ENCODE results near the gene MRPS27.

Gene MRPS27

DNA sequence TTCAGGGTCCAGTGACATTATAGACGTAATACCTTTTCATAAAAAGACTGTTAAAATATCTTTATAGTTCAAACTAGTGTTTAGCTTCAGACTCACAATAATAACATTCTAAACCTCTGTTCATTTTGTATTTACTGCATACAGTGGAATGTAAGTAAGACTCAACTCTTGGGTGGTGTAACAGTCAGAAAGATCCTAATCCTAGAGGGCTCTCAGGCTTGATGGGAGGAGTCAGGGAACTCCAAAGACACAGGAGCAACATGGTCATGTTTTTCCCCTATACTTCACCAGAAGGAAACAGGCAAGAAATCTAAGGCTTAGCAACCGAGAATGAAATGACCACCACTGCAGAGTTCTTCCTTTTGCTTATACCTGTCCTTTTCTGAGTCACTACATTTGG, 82.6 kb downstream of the MRPS27 start:
- TF ChIP-seq TAF1 (IDR thresholded peaks at IDR 0.05; ENCODE audit: low read depth), result no peak
- no peak for TF ChIP-seq YY1 (IDR thresholded peaks at IDR 0.05; ENCODE audit: low read depth)
- no peak for TF ChIP-seq RAD21 (IDR thresholded peaks at IDR 0.05; ENCODE audit: low read depth)
- no peak for TF ChIP-seq CREB1 (IDR thresholded peaks at IDR 0.05; ENCODE audit: low read depth)
- no peak for TF ChIP-seq TCF12 (IDR thresholded peaks at IDR 0.05; ENCODE audit: low read depth)
- TF ChIP-seq NFIC (IDR thresholded peaks at IDR 0.05), result no peak
- TF ChIP-seq ZBTB7A (IDR thresholded peaks at IDR 0.05; ENCODE audit: low read depth), result no peak
- TF ChIP-seq MAX (IDR thresholded peaks at IDR 0.05), result no peak
- TF ChIP-seq TEAD4 (IDR thresholded peaks at IDR 0.05), result no peak
- TF ChIP-seq FOXM1 (IDR thresholded peaks at IDR 0.05; ENCODE audit: borderline replicate concordance, low read depth), result no peak
- TF ChIP-seq CEBPB (IDR thresholded peaks at IDR 0.05), result no peak

- TF ChIP-seq, protein P1, sequence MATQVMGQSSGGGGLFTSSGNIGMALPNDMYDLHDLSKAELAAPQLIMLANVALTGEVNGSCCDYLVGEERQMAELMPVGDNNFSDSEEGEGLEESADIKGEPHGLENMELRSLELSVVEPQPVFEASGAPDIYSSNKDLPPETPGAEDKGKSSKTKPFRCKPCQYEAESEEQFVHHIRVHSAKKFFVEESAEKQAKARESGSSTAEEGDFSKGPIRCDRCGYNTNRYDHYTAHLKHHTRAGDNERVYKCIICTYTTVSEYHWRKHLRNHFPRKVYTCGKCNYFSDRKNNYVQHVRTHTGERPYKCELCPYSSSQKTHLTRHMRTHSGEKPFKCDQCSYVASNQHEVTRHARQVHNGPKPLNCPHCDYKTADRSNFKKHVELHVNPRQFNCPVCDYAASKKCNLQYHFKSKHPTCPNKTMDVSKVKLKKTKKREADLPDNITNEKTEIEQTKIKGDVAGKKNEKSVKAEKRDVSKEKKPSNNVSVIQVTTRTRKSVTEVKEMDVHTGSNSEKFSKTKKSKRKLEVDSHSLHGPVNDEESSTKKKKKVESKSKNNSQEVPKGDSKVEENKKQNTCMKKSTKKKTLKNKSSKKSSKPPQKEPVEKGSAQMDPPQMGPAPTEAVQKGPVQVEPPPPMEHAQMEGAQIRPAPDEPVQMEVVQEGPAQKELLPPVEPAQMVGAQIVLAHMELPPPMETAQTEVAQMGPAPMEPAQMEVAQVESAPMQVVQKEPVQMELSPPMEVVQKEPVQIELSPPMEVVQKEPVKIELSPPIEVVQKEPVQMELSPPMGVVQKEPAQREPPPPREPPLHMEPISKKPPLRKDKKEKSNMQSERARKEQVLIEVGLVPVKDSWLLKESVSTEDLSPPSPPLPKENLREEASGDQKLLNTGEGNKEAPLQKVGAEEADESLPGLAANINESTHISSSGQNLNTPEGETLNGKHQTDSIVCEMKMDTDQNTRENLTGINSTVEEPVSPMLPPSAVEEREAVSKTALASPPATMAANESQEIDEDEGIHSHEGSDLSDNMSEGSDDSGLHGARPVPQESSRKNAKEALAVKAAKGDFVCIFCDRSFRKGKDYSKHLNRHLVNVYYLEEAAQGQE (IDR thresholded peaks at IDR 0.05; ENCODE audit: low read depth), result no peak
- TF ChIP-seq MAX (IDR thresholded peaks at IDR 0.05) (no peak), CEBPB (IDR thresholded peaks at IDR 0.05) (no peak), YY1 (IDR thresholded peaks at IDR 0.05; ENCODE audit: low read depth) (no peak), TCF12 (IDR thresholded peaks at IDR 0.05; ENCODE audit: low read depth) (no peak), EP300 (IDR thresholded peaks at IDR 0.05; ENCODE audit: borderline replicate concordance) (no peak), FOXM1 (IDR thresholded peaks at IDR 0.05; ENCODE audit: borderline replicate concordance, low read depth) (no peak)
Observed at GRCh38 chr5:72235725-72236124, 84.3 kb downstream of the MRPS27 start.

DNA sequence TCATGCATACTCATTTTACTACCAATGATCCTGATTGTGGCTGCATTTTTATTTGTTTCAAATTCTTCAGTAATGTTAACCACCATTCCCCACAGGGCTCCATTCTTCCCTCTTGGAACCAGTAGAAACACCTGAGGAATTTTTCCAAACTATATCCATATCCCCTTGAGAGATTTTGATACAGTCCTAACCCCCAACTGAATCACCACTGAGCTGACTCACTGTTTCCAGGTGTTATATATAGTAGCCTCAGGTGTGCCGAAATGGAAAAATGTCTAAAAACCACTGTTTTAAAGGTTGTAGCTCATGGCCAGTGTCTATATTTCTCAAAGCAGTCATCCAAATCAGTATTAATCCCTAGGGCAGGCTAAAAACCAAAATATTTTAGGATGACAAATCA, 85.2 kb downstream of the MRPS27 start:
- TF ChIP-seq TCF12 (IDR thresholded peaks at IDR 0.05; ENCODE audit: low read depth), result no peak

DNA sequence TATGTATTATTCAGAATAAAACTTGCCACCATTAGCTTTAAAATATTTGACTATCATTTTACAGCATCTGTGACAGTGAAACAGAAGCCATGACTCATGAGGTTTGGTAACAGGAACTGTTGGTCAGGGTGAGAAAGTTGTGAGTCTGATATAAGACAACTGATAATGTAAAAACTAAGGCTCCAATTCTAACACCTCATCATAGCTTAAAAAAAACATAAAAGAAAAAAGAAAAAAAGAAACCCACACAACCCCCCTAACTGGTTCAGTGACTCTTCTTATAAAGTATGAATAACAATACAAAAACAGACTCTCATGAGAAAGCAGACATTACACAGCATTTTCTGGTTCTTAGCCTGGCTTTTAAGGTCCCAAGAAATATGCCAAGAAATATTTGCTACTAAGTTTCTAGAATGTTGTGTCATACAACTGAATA, 85.8 kb downstream of the MRPS27 start:
- TF ChIP-seq RAD21 (IDR thresholded peaks at IDR 0.05; ENCODE audit: low read depth) (no peak), YY1 (IDR thresholded peaks at IDR 0.05; ENCODE audit: low read depth) (no peak), USF1 (IDR thresholded peaks at IDR 0.05) (no peak), TAF1 (IDR thresholded peaks at IDR 0.05; ENCODE audit: low read depth) (no peak), CEBPB (IDR thresholded peaks at IDR 0.05) (no peak), CREB1 (IDR thresholded peaks at IDR 0.05; ENCODE audit: low read depth) (no peak), TEAD4 (IDR thresholded peaks at IDR 0.05) (no peak), MAX (IDR thresholded peaks at IDR 0.05) (no peak), EGR1 (IDR thresholded peaks at IDR 0.05) (no peak), FOXM1 (IDR thresholded peaks at IDR 0.05; ENCODE audit: borderline replicate concordance, low read depth) (no peak)
- TF ChIP-seq, protein P1 (IDR thresholded peaks at IDR 0.05; ENCODE audit: low read depth), result no peak

GRCh38 chr5:72233835-72234234, 86.2 kb downstream of the MRPS27 start:
- TF ChIP-seq FOXM1 (IDR thresholded peaks at IDR 0.05; ENCODE audit: borderline replicate concordance, low read depth) (no peak), TAF1 (IDR thresholded peaks at IDR 0.05; ENCODE audit: low read depth) (no peak), EP300 (IDR thresholded peaks at IDR 0.05; ENCODE audit: borderline replicate concordance) (no peak), RAD21 (IDR thresholded peaks at IDR 0.05; ENCODE audit: low read depth) (no peak), USF1 (IDR thresholded peaks at IDR 0.05) (no peak), CREB1 (IDR thresholded peaks at IDR 0.05; ENCODE audit: low read depth) (no peak), YY1 (IDR thresholded peaks at IDR 0.05; ENCODE audit: low read depth) (no peak), ZBTB7A (IDR thresholded peaks at IDR 0.05; ENCODE audit: low read depth) (no peak), MAX (IDR thresholded peaks at IDR 0.05) (no peak), EGR1 (IDR thresholded peaks at IDR 0.05) (no peak), TEAD4 (IDR thresholded peaks at IDR 0.05) (no peak)
- TF ChIP-seq, protein P1 (IDR thresholded peaks at IDR 0.05; ENCODE audit: low read depth), result no peak

Measured in Ishikawa (cell line).